Measurements from ENCODE around the gene FADS6. TPM values are rescaled to one million over a fixed set of nuclear protein-coding genes. Genes with fewer than 3 reads are reported as not detected.

Gene FADS6
- total and polyA plus RNA-seq, 12 donors: 0.92 to 15.3 (median 6.0) TPM

DNA sequence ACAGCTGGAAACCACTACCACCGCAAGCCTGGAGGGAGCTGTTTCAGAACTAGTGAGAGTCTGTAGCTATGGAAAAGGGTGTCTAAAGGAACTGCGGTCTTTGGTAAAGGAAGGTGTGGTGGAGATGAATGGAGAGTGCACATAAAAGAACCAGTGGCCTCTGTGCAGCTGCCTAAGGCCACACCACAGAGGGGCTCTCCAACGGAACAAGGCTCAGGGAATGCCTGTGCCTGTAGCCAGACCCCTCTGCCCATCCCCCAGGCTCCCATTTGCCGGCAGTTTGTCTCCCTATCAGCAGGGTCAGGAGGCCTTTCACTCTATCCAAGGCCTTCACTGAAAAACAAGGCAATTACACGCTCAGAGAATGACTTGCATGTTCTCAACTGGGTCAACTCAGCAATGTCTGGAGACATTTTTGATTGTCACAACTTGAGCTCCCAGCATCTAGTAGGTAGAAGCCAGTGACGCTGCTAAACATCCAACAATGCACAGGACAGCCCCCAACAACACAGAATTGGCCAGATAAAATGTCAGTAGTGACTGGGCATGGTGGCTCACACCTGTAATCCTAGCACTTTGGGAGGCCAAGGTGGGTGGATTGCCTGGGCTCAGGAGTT lies 17.3 kb downstream of the FADS6 start:
- H3K36me3 ChIP-seq (replicated peaks in 1 of 2): no peaks in the 10 kb centered on the region
- H3K9me3 ChIP-seq (replicated peaks in 1 of 3): no peaks in the 10 kb centered on the region
- peak in 3 of 7 donors; percentile 43 to 61 (median 59) for DNase-seq
- H3K4me1 ChIP-seq (replicated peaks in 1 of 2): peaks cover 29 to 38% of the 10 kb centered on the region in 2 donors
- H3K4me3 ChIP-seq: no peak overlapping the region
- no peaks in the 10 kb centered on the region for H3K27me3 ChIP-seq
- intact Hi-C loops (cut with DNase I): no loop called here
- TF ChIP-seq POLR2A (IDR thresholded peaks at IDR 0.05) (peak in 1 of 2 donors; percentile 11), CTCF (IDR thresholded peaks at IDR 0.05) (no peak)
- WGBS, 4 donors: 31 to 59% (median 38%) methylated on average over 5 to 6 of the region's 6 CpGs
- H3K27ac ChIP-seq: peak overlapping the region; percentile 28 to 94 (median 76)

DNA sequence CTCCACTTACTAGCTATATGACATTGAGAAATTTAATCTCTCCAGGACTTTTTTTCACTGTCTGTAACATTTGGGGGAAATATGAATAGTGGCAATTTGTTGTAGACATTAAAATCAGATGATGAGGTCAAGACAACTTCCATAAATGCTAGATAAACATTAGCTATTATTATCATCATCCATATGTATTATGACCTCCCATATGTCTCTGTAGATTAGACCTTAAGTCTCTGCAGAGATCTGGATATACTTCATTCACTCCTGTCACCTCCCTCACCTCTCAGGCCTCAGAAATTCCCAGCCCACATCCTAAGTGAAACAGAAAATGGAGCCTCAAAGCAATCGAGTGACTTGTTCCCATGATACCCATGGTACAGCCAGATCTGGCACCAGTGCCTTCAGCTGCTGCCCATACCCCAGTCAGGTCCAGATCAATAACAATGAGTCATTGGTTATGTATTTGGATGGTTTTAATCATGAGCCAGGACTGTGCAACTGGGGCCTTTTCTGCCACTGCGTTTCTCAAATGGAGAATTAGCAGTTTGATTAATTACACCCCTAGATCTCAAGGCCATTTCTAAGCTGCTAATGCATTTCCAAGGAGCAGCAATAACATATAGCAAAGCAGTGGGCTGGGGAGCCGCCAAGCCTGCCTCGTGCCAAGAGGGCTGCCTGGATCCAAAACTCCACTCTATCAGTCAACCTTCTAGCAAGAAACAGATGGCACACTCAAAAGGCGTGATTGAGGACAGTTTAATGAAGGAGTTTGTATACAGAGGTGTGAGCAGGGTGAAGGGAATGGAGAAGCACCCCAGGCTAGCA lies 18.1 kb downstream of the FADS6 start:
- peak in 6 of 7 donors; percentile 26 to 87 (median 72) for DNase-seq
- 14 to 26% (median 24%) methylated on average over 5 of the region's 5 CpGs for WGBS, 4 donors
- Histone ChIP-seq H3K27me3 (no peaks in the 10 kb centered on the region), H3K4me1 (replicated peaks in 1 of 2) (peaks cover 29 to 38% of the 10 kb centered on the region in 2 donors), H3K9me3 (replicated peaks in 1 of 3) (no peaks in the 10 kb centered on the region), H3K4me3 (no peak overlapping the region), H3K27ac (peak overlapping the region; percentile 28 to 94 (median 76)), H3K36me3 (replicated peaks in 1 of 2) (no peaks in the 10 kb centered on the region)
- TF ChIP-seq CTCF (IDR thresholded peaks at IDR 0.05): no peak
- peak in 1 of 2 donors; percentile 42 for TF ChIP-seq POLR2A (IDR thresholded peaks at IDR 0.05)
- intact Hi-C loops (cut with DNase I): no loop called here

DNA sequence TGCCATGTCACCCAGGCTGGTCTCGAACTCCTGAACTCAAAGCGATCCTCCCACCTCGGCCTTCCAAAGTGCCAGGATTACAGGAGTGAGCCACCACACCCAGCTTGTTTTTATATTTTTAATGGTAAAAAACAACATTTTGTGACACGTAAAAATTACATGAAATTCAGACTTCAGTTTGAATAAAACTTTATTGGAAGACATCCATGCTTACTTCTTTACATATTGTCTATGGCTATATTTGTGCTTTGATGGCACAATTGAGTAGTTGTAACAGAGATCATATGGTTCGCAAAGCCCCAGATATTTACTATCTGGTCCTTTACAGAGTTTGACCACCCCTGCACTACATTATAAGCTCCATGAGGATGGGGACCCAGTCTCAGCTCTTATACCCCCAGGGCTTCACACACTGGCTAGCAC lies 18.8 kb downstream of the FADS6 start:
- DNase-seq: no peak
- TF ChIP-seq POLR2A (IDR thresholded peaks at IDR 0.05) (no peak), CTCF (IDR thresholded peaks at IDR 0.05) (no peak)
- Histone ChIP-seq H3K36me3 (replicated peaks in 1 of 2) (no peaks in the 10 kb centered on the region), H3K27ac (peak overlapping the region in 2 of 5 donors; percentile 94), H3K27me3 (no peaks in the 10 kb centered on the region), H3K4me1 (replicated peaks in 1 of 2) (peaks cover 36 to 44% of the 10 kb centered on the region in 2 donors), H3K4me3 (no peak overlapping the region), H3K9me3 (replicated peaks in 1 of 3) (no peaks in the 10 kb centered on the region)
- WGBS, 4 donors: 94 to 97% (median 95%) methylated on average over 5 of the region's 5 CpGs
- intact Hi-C loops (cut with DNase I): no loop called here

GRCh38 chr17:74873874-74874614 lies 19.4 kb downstream of the FADS6 start:
- Histone ChIP-seq H3K4me3 (peak overlapping the region in 2 of 4 donors; percentile 31 to 58), H3K4me1 (replicated peaks in 1 of 2) (peaks cover 42 to 49% of the 10 kb centered on the region in 2 donors), H3K9me3 (replicated peaks in 1 of 3) (no peaks in the 10 kb centered on the region), H3K36me3 (replicated peaks in 1 of 2) (no peaks in the 10 kb centered on the region), H3K27ac (peak overlapping the region; percentile 88 to 94 (median 94)), H3K27me3 (no peaks in the 10 kb centered on the region)
- no peak for DNase-seq
- no peak for TF ChIP-seq POLR2A (IDR thresholded peaks at IDR 0.05)
- no peak for TF ChIP-seq CTCF (IDR thresholded peaks at IDR 0.05)
- WGBS, 4 donors: 57 to 63% (median 60%) methylated on average over 6 of the region's 6 CpGs
- intact Hi-C loops (cut with DNase I): no loop called here
